ENCODE data around the gene KLHL12. TPM values are rescaled to one million over a fixed set of nuclear protein-coding genes. Genes with fewer than 3 reads are reported as not detected.

The KLHL12 gene
- total and polyA plus RNA-seq, 2 donors (not counting 1 experiment from before 2014, with no cell fraction given): 14.6 to 25.5 TPM

DNA sequence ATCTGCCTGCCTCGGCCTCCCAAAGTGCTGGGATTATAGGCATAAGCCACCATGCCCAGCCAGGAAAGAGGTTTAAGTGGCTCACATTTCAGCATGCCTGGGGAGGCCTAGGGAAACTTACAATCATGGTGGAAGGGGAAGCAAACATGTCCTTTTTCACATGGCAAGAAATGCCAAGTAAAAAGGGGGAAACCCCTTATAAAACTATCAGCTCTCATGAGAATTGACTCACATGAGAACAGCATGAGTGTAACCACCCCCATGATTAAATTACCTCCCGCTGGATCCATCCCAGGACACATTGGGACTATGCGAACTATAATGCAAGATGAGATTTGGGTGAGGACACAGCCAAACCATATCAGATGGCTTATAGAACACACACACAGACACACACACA lies 8.8 kb upstream of the KLHL12 start:
- Histone ChIP-seq H3K4me3 (ENCODE audit: control extremely low read depth in 1 of 5, extremely low read depth in 1 of 5, insufficient read depth in 1 of 5, low read depth in 2 of 5, low read length in 4 of 5) (no peak overlapping the region), H3K4me1 (ENCODE audit: control insufficient read depth in 2 of 2, insufficient read depth in 2 of 2, low read length in 2 of 2) (no peaks in the 10 kb centered on the region), H3K27ac (ENCODE audit: low read length in 2 of 2) (no peak overlapping the region), H3K27me3 (replicated peaks in 1 of 4; ENCODE audit: control extremely low read depth in 1 of 4, control insufficient read depth in 3 of 4, insufficient read depth in 4 of 4, low read length in 3 of 4) (no peaks in the 10 kb centered on the region), H2AFZ (ENCODE audit: insufficient read depth, low read depth, low read length, poor library complexity, severe bottlenecking) (no peak overlapping the region), H3K79me2 (ENCODE audit: control insufficient read depth, insufficient read depth, low read length) (no peaks in the 10 kb centered on the region), H4K20me1 (ENCODE audit: control insufficient read depth, insufficient read depth, low read length, poor library complexity, severe bottlenecking) (no peaks in the 10 kb centered on the region), H3K4me2 (replicated peaks; ENCODE audit: low read depth, low read length, poor library complexity, severe bottlenecking) (no peak overlapping the region), H3K9ac (ENCODE audit: low read length) (no peak overlapping the region), H3K9me3 (ENCODE audit: control extremely low read depth in 1 of 3, control insufficient read depth in 2 of 3, insufficient read depth in 1 of 3, low read length in 2 of 3) (no peaks in the 10 kb centered on the region), H3K36me3 (replicated peaks in 1 of 2; ENCODE audit: control extremely low read depth in 1 of 2, control insufficient read depth in 1 of 2, extremely low read depth in 1 of 2, insufficient read depth in 2 of 2, low read length in 1 of 2) (peaks cover 0 to 5% of the 10 kb centered on the region in 2 experiments)
- H3K27me3 Mint-ChIP-seq: peaks cover 4% of the 10 kb centered on the region
- TF ChIP-seq, protein P1, sequence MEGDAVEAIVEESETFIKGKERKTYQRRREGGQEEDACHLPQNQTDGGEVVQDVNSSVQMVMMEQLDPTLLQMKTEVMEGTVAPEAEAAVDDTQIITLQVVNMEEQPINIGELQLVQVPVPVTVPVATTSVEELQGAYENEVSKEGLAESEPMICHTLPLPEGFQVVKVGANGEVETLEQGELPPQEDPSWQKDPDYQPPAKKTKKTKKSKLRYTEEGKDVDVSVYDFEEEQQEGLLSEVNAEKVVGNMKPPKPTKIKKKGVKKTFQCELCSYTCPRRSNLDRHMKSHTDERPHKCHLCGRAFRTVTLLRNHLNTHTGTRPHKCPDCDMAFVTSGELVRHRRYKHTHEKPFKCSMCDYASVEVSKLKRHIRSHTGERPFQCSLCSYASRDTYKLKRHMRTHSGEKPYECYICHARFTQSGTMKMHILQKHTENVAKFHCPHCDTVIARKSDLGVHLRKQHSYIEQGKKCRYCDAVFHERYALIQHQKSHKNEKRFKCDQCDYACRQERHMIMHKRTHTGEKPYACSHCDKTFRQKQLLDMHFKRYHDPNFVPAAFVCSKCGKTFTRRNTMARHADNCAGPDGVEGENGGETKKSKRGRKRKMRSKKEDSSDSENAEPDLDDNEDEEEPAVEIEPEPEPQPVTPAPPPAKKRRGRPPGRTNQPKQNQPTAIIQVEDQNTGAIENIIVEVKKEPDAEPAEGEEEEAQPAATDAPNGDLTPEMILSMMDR (IDR thresholded peaks at IDR 0.05): no peak
- TF ChIP-seq EZH2 (IDR thresholded peaks at IDR 0.05; ENCODE audit: borderline replicate concordance, insufficient read depth, low read depth, low read length, poor library complexity, severe bottlenecking): no peak
- ChIA-PET POLR2A (no interaction called here), CTCF (no interaction called here)
- H3K27ac Mint-ChIP-seq: no peak overlapping the region
- peaks cover 9% of the 10 kb centered on the region for H3K4me1 Mint-ChIP-seq
- intact Hi-C loops (cut with micrococcal nuclease): no loop called here
- WGBS (ENCODE audit: insufficient coverage): 78% methylated on average over 1 of the region's 3 CpGs
- no peak overlapping the region for H3K4me3 Mint-ChIP-seq
- no peak for ATAC-seq (ENCODE audit: low read depth)
- DNase-seq: no peak
- H3K9me3 Mint-ChIP-seq (ENCODE audit: insufficient read depth): no peaks in the 10 kb centered on the region

GRCh38 chr1:202934755-202935154 lies 7.7 kb upstream of the KLHL12 start:
- Histone ChIP-seq H3K4me3 (ENCODE audit: control extremely low read depth in 1 of 5, extremely low read depth in 1 of 5, insufficient read depth in 1 of 5, low read depth in 2 of 5, low read length in 4 of 5) (no peak overlapping the region), H3K27ac (ENCODE audit: low read length in 2 of 2) (no peak overlapping the region), H3K36me3 (replicated peaks in 1 of 2; ENCODE audit: control extremely low read depth in 1 of 2, control insufficient read depth in 1 of 2, extremely low read depth in 1 of 2, insufficient read depth in 2 of 2, low read length in 1 of 2) (no peaks in the 10 kb centered on the region), H4K20me1 (ENCODE audit: control insufficient read depth, insufficient read depth, low read length, poor library complexity, severe bottlenecking) (no peaks in the 10 kb centered on the region), H3K4me2 (replicated peaks; ENCODE audit: low read depth, low read length, poor library complexity, severe bottlenecking) (no peak overlapping the region), H3K4me1 (ENCODE audit: control insufficient read depth in 2 of 2, insufficient read depth in 2 of 2, low read length in 2 of 2) (no peaks in the 10 kb centered on the region), H3K27me3 (replicated peaks in 1 of 4; ENCODE audit: control extremely low read depth in 1 of 4, control insufficient read depth in 3 of 4, insufficient read depth in 4 of 4, low read length in 3 of 4) (no peaks in the 10 kb centered on the region), H2AFZ (ENCODE audit: insufficient read depth, low read depth, low read length, poor library complexity, severe bottlenecking) (no peak overlapping the region), H3K9me3 (ENCODE audit: control extremely low read depth in 1 of 3, control insufficient read depth in 2 of 3, insufficient read depth in 1 of 3, low read length in 2 of 3) (no peaks in the 10 kb centered on the region), H3K79me2 (ENCODE audit: control insufficient read depth, insufficient read depth, low read length) (no peaks in the 10 kb centered on the region), H3K9ac (ENCODE audit: low read length) (no peak overlapping the region)
- intact Hi-C loops (cut with micrococcal nuclease): no loop called here
- Mint-ChIP-seq H3K9me3 (ENCODE audit: insufficient read depth) (no peaks in the 10 kb centered on the region), H3K27ac (no peak overlapping the region), H3K4me1 (peaks cover 9% of the 10 kb centered on the region), H3K27me3 (peaks cover 4% of the 10 kb centered on the region), H3K4me3 (no peak overlapping the region)
- no peak for TF ChIP-seq EZH2 (IDR thresholded peaks at IDR 0.05; ENCODE audit: borderline replicate concordance, insufficient read depth, low read depth, low read length, poor library complexity, severe bottlenecking)
- TF ChIP-seq, protein P1 (IDR thresholded peaks at IDR 0.05): no peak
- ATAC-seq (ENCODE audit: low read depth): no peak
- ChIA-PET POLR2A (no interaction called here), CTCF (no interaction called here)
- no peak for DNase-seq
- WGBS (ENCODE audit: insufficient coverage): no CpG with 5 or more reads among the region's 3 CpGs

Measured in B cell (primary cell).